Stimulated activated CD4-positive, alpha-beta T cell treated with anti-CD3 and anti-CD28 coated beads, TNF-alpha, amount 100 ng/mL, for 4 hours (primary cell): ENCODE data around the gene TATDN3.
"Not testable (repeated sequence)": the region's sequence is repeated elsewhere in the genome, so short reads cannot be mapped to it uniquely, and the experiment has no call there.

ENCODE experiments used
- DNase-seq, 3 experiments: peaks; one replicate each; pipeline ENCODE4 v3.0.0-alpha.2; 2020; ENCODE audit warnings: low read depth in 3 of 3

The TATDN3 gene

GRCh38 chr1:212827831-212828278 is 36.2 kb downstream of the TATDN3 start:
- DNase-seq, result no peak

GRCh38 chr1:212828395-212828794 is 36.7 kb downstream of the TATDN3 start:
- no peak for DNase-seq

- DNase-seq, result not testable (repeated sequence)
Measured at GRCh38 chr1:212833211-212834207, 41.8 kb downstream of the TATDN3 start.

- DNase-seq, result no peak
Measured at GRCh38 chr1:212838145-212838544, 46.5 kb downstream of the TATDN3 start.

GRCh38 chr1:212844521-212844920 is 52.8 kb downstream of the TATDN3 start:
- not testable (repeated sequence) for DNase-seq

- DNase-seq, result no peak
Measured at GRCh38 chr1:212847549-212847948, 55.9 kb downstream of the TATDN3 start, which contains the start of gene SPATA45. Gene SPATA45, minus strand, starts transcription at chr1:212847649. Its CDS starts 11,500 bp downstream, at chr1:212836149.

- no peak for DNase-seq
Measured at GRCh38 chr1:212852105-212852688, 60.5 kb downstream of the TATDN3 start.

GRCh38 chr1:212853658-212854057 is 62.0 kb downstream of the TATDN3 start:
- no peak for DNase-seq

GRCh38 chr1:212856755-212857154 is 65.1 kb downstream of the TATDN3 start:
- DNase-seq, result no peak

- peak; percentile 76 to 83 (median 81) for DNase-seq
Measured at GRCh38 chr1:212857992-212858460, 66.3 kb downstream of the TATDN3 start, which contains the start of gene FLVCR1. Gene FLVCR1, plus strand, starts transcription at chr1:212858275. Its CDS starts 178 bp downstream, at chr1:212858453.

GRCh38 chr1:212858461-212859265 is 67.0 kb downstream of the TATDN3 start:
- DNase-seq, result no peak

GRCh38 chr1:212860713-212861581 is 69.3 kb downstream of the TATDN3 start:
- DNase-seq, result no peak

- DNase-seq, result no peak
Measured at GRCh38 chr1:212862111-212862690, 70.5 kb downstream of the TATDN3 start.

- DNase-seq, result not testable (repeated sequence)
Measured at GRCh38 chr1:212863345-212863744, 71.7 kb downstream of the TATDN3 start.

- DNase-seq, result no peak
Measured at GRCh38 chr1:212864201-212864600, 72.5 kb downstream of the TATDN3 start.
